HCT116 (cell line): Measurements from ENCODE around the gene TEX19. TPM values are rescaled to one million over a fixed set of nuclear protein-coding genes. Genes with fewer than 3 reads are reported as not detected.
A peak's percentile ranks its signal among the peaks of the same experiment; 100 is the strongest.

ENCODE experiments used
- ATAC-seq: fragments of 200-7000 bp; cut with Tn5 transposase; 2 replicates; pipeline ENCODE4 v1.9.1; 2020; ENCODE audit warnings: mild to moderate bottlenecking, moderate library complexity
- BruUV-seq: library from RNA; stranded (reverse); fragments of 400-500 nt; replicated peaks from 2 replicates; lab custom pipeline; 2021; lab: Mats Ljungman, UMichigan
- CTCF ChIA-PET: fragments of 300-600 bp; sonication (Branson Sonifier 250); formaldehyde crosslinking; loops from one replicate; lab custom pipeline; 2021; ENCODE audit warnings: antibody characterized with exemption; lab: Charles Lee
- POLR2A ChIA-PET: fragments of 300-600, 350-600 bp; sonication (Branson Sonifier 250); formaldehyde crosslinking; loops from one replicate; lab custom pipeline; 2021; ENCODE audit warnings: antibody characterized with exemption; lab: Charles Lee
- RAD21 ChIA-PET, 2 experiments: fragments of 300-600 bp; sonication (Branson Sonifier 250); formaldehyde crosslinking; loops; one replicate each; lab custom pipeline; 2023; ENCODE audit warnings: low total read pairs in 2 of 2; ENCODE audit not compliant: uncharacterized antibody in 2 of 2, unreplicated experiment in 2 of 2, low non-redundant PET in 1 of 2; lab: Charles Lee
- DNase-seq: peaks from one replicate; pipeline ENCODE4 v3.0.0-alpha.2; 2010; ENCODE audit warnings: low read depth, low spot score
- H2AFZ ChIP-seq: fragments of 200-600 bp; shearing (Covaris generic), sonication (generic); 2 replicates; pipeline ENCODE4 v1.6.1; 2017; ENCODE audit warnings: low read depth, mixed run types, mixed read lengths, antibody characterized with exemption, low read length; ENCODE audit not compliant: poor library complexity, severe bottlenecking
- H3K27ac ChIP-seq: 2 replicates; pipeline ENCODE4 v1.5.1; 2012; ENCODE audit warnings: low read depth, low read length
- H3K27me3 ChIP-seq: fragments of 200-600 bp; sonication (generic); 2 replicates; pipeline ENCODE4 v1.6.1; 2016; ENCODE audit warnings: mixed run types, low read length, mixed read lengths; ENCODE audit not compliant: insufficient read depth
- H3K36me3 ChIP-seq, 2 experiments: fragments of 200-500 bp in 1 of 2; fragments of 200-600 bp in 1 of 2; sonication (Bioruptor generic) in 1 of 2; sonication (generic) in 1 of 2; 2 replicates each; pipeline versions ENCODE4 v1.5.1 to v1.6.1; 2014 to 2016; ENCODE audit warnings: low read length in 2 of 2, inconsistent platforms in 1 of 2, mixed read lengths in 1 of 2, mixed run types in 1 of 2; ENCODE audit not compliant: insufficient read depth in 2 of 2, control insufficient read depth in 1 of 2
- H3K4me1 ChIP-seq, 2 experiments: fragments of 200-600 bp in 1 of 2; sonication (generic) in 1 of 2; 2 replicates each; pipeline versions ENCODE4 v1.5.1 to v1.6.1; 2012 to 2017; ENCODE audit warnings: low read length in 2 of 2, inconsistent platforms in 1 of 2, mild to moderate bottlenecking in 1 of 2, mixed read lengths in 1 of 2, mixed run types in 1 of 2, moderate library complexity in 1 of 2; ENCODE audit not compliant: insufficient read depth in 2 of 2, control insufficient read depth in 1 of 2
- H3K4me2 ChIP-seq: fragments of 200-600 bp; sonication (generic); 2 replicates; pipeline ENCODE4 v1.6.1; 2017; ENCODE audit warnings: mixed run types, low read length, mixed read lengths
- H3K4me3 ChIP-seq, 2 experiments: fragments of 200-600 bp in 1 of 2; sonication (generic) in 1 of 2; replicated peaks in 1 of 2; 2 replicates each; pipeline ENCODE4 v1.5.1; 2011 to 2016; ENCODE audit warnings: low read length in 2 of 2, control low read depth in 1 of 2, low read depth in 1 of 2, mild to moderate bottlenecking in 1 of 2, mixed read lengths in 1 of 2, mixed run types in 1 of 2
- H3K79me2 ChIP-seq: fragments of 200-600 bp; sonication (generic); 2 replicates; pipeline ENCODE4 v1.6.1; 2017; ENCODE audit warnings: mild to moderate bottlenecking, mixed run types, low read length, moderate library complexity, mixed read lengths; ENCODE audit not compliant: insufficient read depth
- H3K9ac ChIP-seq: fragments of 200-600 bp; sonication (generic); 2 replicates; pipeline ENCODE4 v1.6.1; 2016; ENCODE audit warnings: low read length, mixed read lengths
- H3K9me2 ChIP-seq: fragments of 200-600 bp; sonication (generic), shearing (Covaris generic); 2 replicates; pipeline ENCODE4 v1.6.1; 2017; ENCODE audit warnings: mixed run types, mild to moderate bottlenecking, moderate library complexity; ENCODE audit not compliant: insufficient read depth
- H3K9me3 ChIP-seq, 2 experiments: fragments of 200-500 bp in 1 of 2; fragments of 200-600 bp in 1 of 2; sonication (Bioruptor generic) in 1 of 2; sonication (generic) in 1 of 2; 2 replicates each; pipeline ENCODE4 v1.6.1; 2014 to 2017; ENCODE audit warnings: low read length in 2 of 2, mixed read lengths in 2 of 2, inconsistent platforms in 1 of 2, low read depth in 1 of 2, mild to moderate bottlenecking in 1 of 2, mixed run types in 1 of 2, moderate library complexity in 1 of 2; ENCODE audit not compliant: control insufficient read depth in 1 of 2, insufficient read depth in 1 of 2
- H4K20me1 ChIP-seq: fragments of 200-600 bp; sonication (generic), shearing (Covaris generic); 2 replicates; pipeline ENCODE4 v1.6.1; 2017; ENCODE audit warnings: mixed run types, mild to moderate bottlenecking, moderate library complexity; ENCODE audit not compliant: insufficient read depth
- JUND ChIP-seq: IDR thresholded peaks from 2 replicates; pipeline ENCODE4 v1.6.1; 2012
- SP1 ChIP-seq: IDR thresholded peaks from 2 replicates; pipeline ENCODE4 v1.6.1; 2012; ENCODE audit warnings: low read depth
- TCF7L2 ChIP-seq: IDR thresholded peaks from 2 replicates; pipeline ENCODE4 v1.7.0; 2011; ENCODE audit warnings: borderline replicate concordance, inconsistent platforms; ENCODE audit not compliant: insufficient read depth, insufficient read length; ENCODE audit errors: extremely low read depth
- ZFX ChIP-seq: fragments of 450-650 bp; IDR thresholded peaks from 2 replicates; pipeline ENCODE4 v1.6.1; 2017
- intact Hi-C: fragments of 100-400 bp; cut with micrococcal nuclease; formaldehyde crosslinking; loops from 2 replicates; pipeline ENCODE4 v1.10.0; 2022
- total RNA-seq: library from RNA; stranded (reverse); gene quantifications from one replicate; pipeline ENCODE4 v1.2.1, GENCODE V29; 2021; ENCODE audit not compliant: unreplicated experiment

The TEX19 gene
- total RNA-seq, 1 experiment from 2014 or later = 2.1 TPM

GRCh38 chr17:82333279-82334171 is 25.5 kb upstream of the TEX19 start, which contains the start of gene SECTM1:
Gene SECTM1 (minus strand): TSS chr17:82333766. CDS start chr17:82327240, 6,526 bp downstream.
- Histone ChIP-seq H3K9ac (peak within 1 kb of the TSS; percentile 85), H3K36me3 (no peaks in the 10 kb centered on the region), H3K27ac (peak within 1 kb of the TSS; percentile 89), H3K79me2 (peaks cover 3% of the 10 kb centered on the region; the same call in 1 of the 2 replicates), H3K4me2 (peak within 1 kb of the TSS; percentile 97), H2AFZ (no peak within 1 kb of the TSS), H3K4me1 (peaks cover 67 to 99% of the 10 kb centered on the region in 2 experiments), H3K9me2 (no peaks in the 10 kb centered on the region), H3K27me3 (no peaks in the 10 kb centered on the region), H3K9me3 (no peaks in the 10 kb centered on the region), H4K20me1 (no peaks in the 10 kb centered on the region), H3K4me3 (peak within 1 kb of the TSS; percentile 65 to 72)
- ATAC-seq = peak; percentile 35
- ChIA-PET RAD21 (no interaction called here), POLR2A (interaction anchor here (0.7 to 1.7 kb wide), 6 partner anchors 35 to 746 kb away, joined by 3 to 5 read pairs (median 4); partner anchors contain the start of gene METRNL), CTCF (interaction anchor here (0.6 to 1.6 kb wide), 7 partner anchors 10 to 443 kb away, joined by 3 to 5 read pairs (median 3); no protein-coding TSS in a partner anchor)
- TF ChIP-seq ZFX (no peak), JUND (no peak), SP1 (no peak)
- intact Hi-C loops = no loop called here
- DNase-seq = no peak
- BruUV-seq = no TSS peak

GRCh38 chr17:82334204-82334621 is 24.8 kb upstream of the TEX19 start:
- ChIA-PET CTCF (interaction anchor here (0.6 to 1.6 kb wide), 5 partner anchors 12 to 442 kb away, joined by 3 to 5 read pairs (median 3); no protein-coding TSS in a partner anchor), RAD21 (no interaction called here), POLR2A (interaction anchor here (0.7 to 1.7 kb wide), 3 partner anchors 38 to 745 kb away, joined by 4 to 5 read pairs (median 4); partner anchors contain the start of gene METRNL)
- H3K9me3 ChIP-seq = no peaks in the 10 kb centered on the region
- H3K27me3 ChIP-seq = no peaks in the 10 kb centered on the region
- H3K4me2 ChIP-seq = peak overlapping the region; percentile 97
- peaks cover 3% of the 10 kb centered on the region; the same call in 1 of the 2 replicates for H3K79me2 ChIP-seq
- DNase-seq (no peak), ATAC-seq (no peak)
- H3K36me3 ChIP-seq = no peaks in the 10 kb centered on the region
- no peak overlapping the region for H2AFZ ChIP-seq
- no peaks in the 10 kb centered on the region for H4K20me1 ChIP-seq
- H3K9me2 ChIP-seq = no peaks in the 10 kb centered on the region
- intact Hi-C loops = no loop called here
- H3K9ac ChIP-seq = peak overlapping the region; percentile 85
- no TSS peak for BruUV-seq
- TF ChIP-seq ZFX (peak; percentile 25; the same call in 1 of the 2 replicates), TCF7L2 (no peak)
- H3K4me3 ChIP-seq = peak overlapping the region; percentile 65 to 72; a peak in 2 of 4 replicates
- peak overlapping the region; percentile 18; the same call in 1 of the 2 replicates for H3K27ac ChIP-seq
- peaks cover 69 to 99% of the 10 kb centered on the region in 2 experiments for H3K4me1 ChIP-seq
